ENCODE data around the gene STK32B.

Gene STK32B

GRCh38 chr4:5469151-5469775 is 418.0 kb downstream of the STK32B start:
- DNase-seq (ENCODE audit: low read depth, low spot score): no peak

- no peak for DNase-seq (ENCODE audit: low read depth, low spot score)
Observed at GRCh38 chr4:5469861-5470260, 418.6 kb downstream of the STK32B start.

GRCh38 chr4:5470318-5471198 is 419.3 kb downstream of the STK32B start:
- DNase-seq (ENCODE audit: low read depth, low spot score): peak; percentile 12

- no peak for DNase-seq (ENCODE audit: low read depth, low spot score)
Observed at GRCh38 chr4:5471206-5471605, 419.9 kb downstream of the STK32B start.

- DNase-seq (ENCODE audit: low read depth, low spot score): no peak
Observed at GRCh38 chr4:5471691-5472090, 420.4 kb downstream of the STK32B start.

- no peak for DNase-seq (ENCODE audit: low read depth, low spot score)
Observed at GRCh38 chr4:5472160-5472591, 420.9 kb downstream of the STK32B start.

- no peak for DNase-seq (ENCODE audit: low read depth, low spot score)
Observed at GRCh38 chr4:5473125-5473524, 421.8 kb downstream of the STK32B start.

- peak; percentile 54 for DNase-seq (ENCODE audit: low read depth, low spot score)
Observed at GRCh38 chr4:5474756-5475155, 423.5 kb downstream of the STK32B start.

GRCh38 chr4:5477613-5478012 is 426.3 kb downstream of the STK32B start:
- DNase-seq (ENCODE audit: low read depth, low spot score): no peak

- no peak for DNase-seq (ENCODE audit: low read depth, low spot score)
Observed at GRCh38 chr4:5478169-5478568, 426.9 kb downstream of the STK32B start.

- no peak for DNase-seq (ENCODE audit: low read depth, low spot score)
Observed at GRCh38 chr4:5478697-5479096, 427.4 kb downstream of the STK32B start.

- DNase-seq (ENCODE audit: low read depth, low spot score): no peak
Observed at GRCh38 chr4:5479518-5480060, 428.3 kb downstream of the STK32B start.

GRCh38 chr4:5488413-5488812 is 437.1 kb downstream of the STK32B start:
- DNase-seq (ENCODE audit: low read depth, low spot score): no peak

- DNase-seq (ENCODE audit: low read depth, low spot score): no peak
Observed at GRCh38 chr4:5489260-5489659, 438.0 kb downstream of the STK32B start.

- DNase-seq (ENCODE audit: low read depth, low spot score): no peak
Observed at GRCh38 chr4:5497489-5497888, 446.2 kb downstream of the STK32B start.

GRCh38 chr4:5500165-5500564 is 448.9 kb downstream of the STK32B start:
- peak; percentile 33 for DNase-seq (ENCODE audit: low read depth, low spot score)

GRCh38 chr4:5503336-5503936 is 452.2 kb downstream of the STK32B start:
- DNase-seq (ENCODE audit: low read depth, low spot score): no peak

GRCh38 chr4:5504486-5504885 is 453.2 kb downstream of the STK32B start:
- DNase-seq (ENCODE audit: low read depth, low spot score): peak; percentile 66

- DNase-seq (ENCODE audit: low read depth, low spot score): peak; percentile 68
Observed at GRCh38 chr4:5510504-5510903, 459.2 kb downstream of the STK32B start.

- no peak for DNase-seq (ENCODE audit: low read depth, low spot score)
Observed at GRCh38 chr4:5511791-5512190, 460.5 kb downstream of the STK32B start.

GRCh38 chr4:5515646-5516045 is 464.4 kb downstream of the STK32B start:
- DNase-seq (ENCODE audit: low read depth, low spot score): no peak

- no peak for DNase-seq (ENCODE audit: low read depth, low spot score)
Observed at GRCh38 chr4:5517372-5517771, 466.1 kb downstream of the STK32B start.
